OCI-LY1 (cell line): ENCODE data around the gene CHD5.

ENCODE experiments used
- CTCF ChIP-seq: fragments of 200-600 bp; sonication (generic), shearing (Covaris generic); IDR thresholded peaks from 2 replicates; pipeline ENCODE4 v1.5.1; 2017; ENCODE audit warnings: mild to moderate bottlenecking, antibody characterized with exemption, low read length, moderate library complexity, mixed read lengths
- EZH2 ChIP-seq: fragments of 200-600 bp; sonication (generic), shearing (Covaris generic); IDR thresholded peaks from 2 replicates; pipeline ENCODE4 v1.8.0; 2017; ENCODE audit warnings: borderline replicate concordance, mixed run types, mild to moderate bottlenecking, antibody characterized with exemption, low read length, moderate library complexity, mixed read lengths

GRCh38 chr1:6170116-6170741 lies 9.9 kb downstream of the CHD5 start:
- no peak for TF ChIP-seq EZH2
- TF ChIP-seq CTCF: no peak
